ENCODE results near the gene TUSC2.

- TF ChIP-seq CTCF (conservative IDR thresholded peaks at IDR 0.05 in 1 of 2, IDR thresholded peaks at IDR 0.05 in 1 of 2; ENCODE audit: low read depth in 1 of 2, low read length in 2 of 2) (no peak), EZH2 (IDR thresholded peaks at IDR 0.05; ENCODE audit: low read length, missing control alignments) (no peak)
These were observed 47.4 kb upstream of the TUSC2 start for GRCh38 chr3:50375258-50375931.
